ENCODE data around the gene TECPR1. TPM values are rescaled to one million over a fixed set of nuclear protein-coding genes. Genes with fewer than 3 reads are reported as not detected.

The TECPR1 gene
- total and polyA plus RNA-seq, 3 donors from 2014 or later, result 13.5 to 24.6 (median 18.5) TPM

GRCh38 chr7:98242342-98242741 lies 9.7 kb downstream of the TECPR1 start:
- Histone ChIP-seq H3K4me1 (no peaks in the 10 kb centered on the region), H3K36me3 (ENCODE audit: low read depth, missing control alignments) (no peaks in the 10 kb centered on the region), H3K9me3 (no peaks in the 10 kb centered on the region), H3K27me3 (no peaks in the 10 kb centered on the region), H3K27ac (no peak overlapping the region), H3K4me3 (no peak overlapping the region)
- no peak for TF ChIP-seq POLR2A (IDR thresholded peaks at IDR 0.05)
- no peak for TF ChIP-seq CTCF (IDR thresholded peaks at IDR 0.05)
- DNase-seq, result no peak
- WGBS, 2 donors, result 85 to 89% methylated on average over 1 of the region's 1 CpG
- intact Hi-C loops (cut with DNase I; ENCODE audit: low total_unique reads), result no loop called here

- Histone ChIP-seq H3K36me3 (ENCODE audit: low read depth, missing control alignments) (no peaks in the 10 kb centered on the region), H3K27ac (no peak overlapping the region)
Observed at GRCh38 chr7:98241674-98242241, 10.3 kb downstream of the TECPR1 start.

GRCh38 chr7:98240961-98241673 lies 10.9 kb downstream of the TECPR1 start:
- Histone ChIP-seq H3K4me1 (no peaks in the 10 kb centered on the region), H3K27ac (no peak overlapping the region), H3K36me3 (ENCODE audit: low read depth, missing control alignments) (no peaks in the 10 kb centered on the region), H3K9me3 (no peaks in the 10 kb centered on the region), H3K4me3 (no peak overlapping the region), H3K27me3 (no peaks in the 10 kb centered on the region)
- WGBS, 2 donors, result 67 to 74% methylated on average over 12 to 18 of the region's 19 CpGs
- TF ChIP-seq POLR2A (IDR thresholded peaks at IDR 0.05), result no peak
- TF ChIP-seq CTCF (IDR thresholded peaks at IDR 0.05), result peak; percentile 33 to 66 (median 64)
- DNase-seq, result peak; percentile 69
- intact Hi-C loops (cut with DNase I; ENCODE audit: low total_unique reads), result no loop called here

More at GRCh38 chr7:98241674-98242241, 10.3 kb downstream of the TECPR1 start:
- H3K27me3 ChIP-seq, result no peaks in the 10 kb centered on the region
- intact Hi-C loops (cut with DNase I; ENCODE audit: low total_unique reads), result no loop called here
- H3K4me3 ChIP-seq, result no peak overlapping the region
- DNase-seq, result no peak
- no peak for TF ChIP-seq CTCF (IDR thresholded peaks at IDR 0.05)
- TF ChIP-seq POLR2A (IDR thresholded peaks at IDR 0.05), result no peak
- H3K9me3 ChIP-seq, result no peaks in the 10 kb centered on the region
- no peaks in the 10 kb centered on the region for H3K4me1 ChIP-seq
- WGBS, 2 donors, result 70 to 86% methylated on average over 8 to 16 of the region's 16 CpGs

- H3K4me1 ChIP-seq, result no peaks in the 10 kb centered on the region
- no peak overlapping the region for H3K27ac ChIP-seq
- H3K36me3 ChIP-seq (ENCODE audit: low read depth, missing control alignments), result no peaks in the 10 kb centered on the region
- 89 to 97% methylated on average over 9 of the region's 9 CpGs for WGBS, 2 donors
- intact Hi-C loops (cut with DNase I; ENCODE audit: low total_unique reads), result no loop called here
- no peak for DNase-seq
- TF ChIP-seq CTCF (IDR thresholded peaks at IDR 0.05) (no peak), POLR2A (IDR thresholded peaks at IDR 0.05) (no peak)
- no peaks in the 10 kb centered on the region for H3K9me3 ChIP-seq
- no peaks in the 10 kb centered on the region for H3K27me3 ChIP-seq
- no peak overlapping the region for H3K4me3 ChIP-seq
Observed at GRCh38 chr7:98238976-98239375, 13.1 kb downstream of the TECPR1 start.

Measured in testis (tissue), 3 donors.